Activated CD4-positive, alpha-beta memory T cell treated with anti-CD3 and anti-CD28 coated beads, Interleukin-2, amount 10 ng/mL, durations not matched to agents 7 days and 5 days (primary cell): Measurements from ENCODE around the gene DTNBP1. TPM values are rescaled to one million over a fixed set of nuclear protein-coding genes. Genes with fewer than 3 reads are reported as not detected.

Experiments used
- CTCF ChIA-PET: fragments of 350-600 bp; sonication (Branson Sonifier 250); formaldehyde crosslinking; loops from one replicate; lab custom pipeline; 2021; ENCODE audit warnings: antibody characterized with exemption, inconsistent platforms; lab: Charles Lee
- POLR2A ChIA-PET: fragments of 350-600 bp; sonication (Branson Sonifier 250); formaldehyde crosslinking; loops from one replicate; lab custom pipeline; 2021; ENCODE audit warnings: antibody characterized with exemption; lab: Charles Lee
- DNase-seq: peaks from one replicate; pipeline ENCODE4 v3.0.0-alpha.2; 2020
- H3K27ac Mint-ChIP-seq: one replicate; pipeline ENCODE4 v1.8.0; 2021; ENCODE audit warnings: mild to moderate bottlenecking, mixed read lengths
- H3K27me3 Mint-ChIP-seq: one replicate; pipeline ENCODE4 v1.8.0; 2021; ENCODE audit warnings: mixed read lengths
- H3K36me3 Mint-ChIP-seq: one replicate; pipeline ENCODE4 v1.8.0; 2021; ENCODE audit warnings: low read depth, mixed read lengths
- H3K4me1 Mint-ChIP-seq: one replicate; pipeline ENCODE4 v1.8.0; 2021; ENCODE audit warnings: mixed read lengths
- H3K4me3 Mint-ChIP-seq: one replicate; pipeline ENCODE4 v1.8.0; 2021; ENCODE audit warnings: mild to moderate bottlenecking, mixed read lengths
- H3K9me3 Mint-ChIP-seq: one replicate; pipeline ENCODE4 v1.8.0; 2021; ENCODE audit warnings: mixed read lengths
- total RNA-seq, 2 experiments: library from RNA; stranded (reverse); gene quantifications; one replicate each; pipeline ENCODE4 v1.2.3, GENCODE V29; 2021

Gene DTNBP1
- total RNA-seq, 2 experiments from 2014 or later, result 26.5 to 27.9 TPM

DNA sequence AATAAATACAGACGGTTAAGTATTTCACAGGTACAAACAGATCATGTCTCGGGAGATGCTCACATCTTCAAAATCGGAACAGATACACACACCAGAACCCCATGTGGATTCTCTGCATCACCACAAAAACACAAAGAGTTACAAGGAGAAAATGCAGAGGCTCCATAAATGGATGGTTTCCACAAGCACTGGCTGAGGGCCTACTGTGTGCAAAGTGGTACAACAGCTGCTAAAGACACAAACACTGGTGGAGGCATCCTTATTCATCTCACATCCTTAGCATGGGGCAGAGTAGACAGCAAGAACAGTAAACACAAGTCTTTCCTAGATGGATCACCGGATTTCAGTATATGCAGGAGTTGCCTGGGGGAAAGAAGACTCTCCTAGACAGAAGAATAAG, 88.8 kb downstream of the DTNBP1 start:
- POLR2A ChIA-PET, result no interaction called here
- DNase-seq, result no peak
- Mint-ChIP-seq H3K4me3 (no peak overlapping the region), H3K9me3 (no peaks in the 10 kb centered on the region), H3K36me3 (peaks cover 9% of the 10 kb centered on the region), H3K27me3 (no peaks in the 10 kb centered on the region), H3K27ac (no peak overlapping the region), H3K4me1 (peaks cover 3% of the 10 kb centered on the region)
- CTCF ChIA-PET, result no interaction called here

DNA sequence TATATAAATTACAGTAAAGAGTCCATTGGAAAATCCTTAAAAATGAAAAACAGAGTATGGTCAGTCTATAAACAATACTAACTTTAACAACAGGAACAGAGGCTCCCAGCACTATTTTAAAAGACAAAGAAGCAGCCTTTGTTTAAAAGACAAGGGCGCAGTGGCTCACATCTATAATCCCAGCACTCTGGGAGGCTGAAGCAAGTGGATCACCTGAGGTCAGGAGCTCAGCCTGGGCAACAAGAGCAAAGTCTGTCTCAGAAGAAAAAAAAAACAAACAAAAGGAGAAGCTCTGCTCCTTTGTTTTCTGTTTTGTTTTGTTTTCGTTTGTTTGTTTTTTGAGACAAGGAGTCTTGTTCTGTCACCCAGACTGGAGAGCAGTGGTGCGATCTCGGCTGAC, 89.4 kb downstream of the DTNBP1 start:
- ChIA-PET POLR2A (no interaction called here), CTCF (no interaction called here)
- peaks cover 3% of the 10 kb centered on the region for H3K4me1 Mint-ChIP-seq
- H3K4me3 Mint-ChIP-seq, result no peak overlapping the region
- peaks cover 9% of the 10 kb centered on the region for H3K36me3 Mint-ChIP-seq
- H3K9me3 Mint-ChIP-seq, result no peaks in the 10 kb centered on the region
- no peaks in the 10 kb centered on the region for H3K27me3 Mint-ChIP-seq
- DNase-seq, result no peak
- H3K27ac Mint-ChIP-seq, result no peak overlapping the region

DNA sequence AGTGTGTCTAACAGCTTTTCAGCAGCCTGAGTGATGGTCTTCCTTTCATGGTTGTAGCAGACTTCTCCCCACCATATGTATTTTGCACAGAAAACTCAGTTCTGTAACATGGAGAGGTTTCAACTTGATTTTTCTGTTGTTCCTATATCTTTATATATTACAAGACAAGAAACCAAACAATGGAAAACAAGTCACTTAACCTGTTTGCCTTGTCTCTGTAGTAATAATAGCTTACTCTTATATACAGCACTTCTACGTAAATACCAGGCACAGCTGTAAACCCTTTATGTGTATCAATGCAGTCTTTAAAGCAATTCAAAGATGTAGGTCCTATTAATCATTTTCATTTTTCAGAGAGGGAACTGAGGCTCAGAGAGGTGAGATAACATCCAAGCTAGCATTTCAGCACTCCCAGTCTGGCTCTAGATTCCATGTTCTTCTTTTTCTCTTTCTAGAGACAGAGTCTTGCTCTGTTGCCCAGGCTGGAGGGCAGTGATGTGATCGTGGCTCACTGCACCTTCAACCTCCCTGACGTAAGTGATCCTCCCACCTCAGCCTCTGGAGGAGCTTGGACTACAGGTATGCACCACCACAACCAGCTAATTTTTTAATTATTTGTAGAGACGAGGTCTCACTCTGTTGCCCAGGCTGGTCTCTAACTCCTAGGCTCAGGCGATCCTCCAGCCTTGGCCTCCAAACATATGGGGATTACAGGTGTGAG, 90.4 kb downstream of the DTNBP1 start:
- H3K9me3 Mint-ChIP-seq, result no peaks in the 10 kb centered on the region
- peaks cover 6% of the 10 kb centered on the region for H3K36me3 Mint-ChIP-seq
- POLR2A ChIA-PET, result no interaction called here
- DNase-seq, result no peak
- no peak overlapping the region for H3K4me3 Mint-ChIP-seq
- CTCF ChIA-PET, result interaction anchor here (1.2 kb wide), 1 partner anchor 24 kb away, joined by 3 read pairs; no protein-coding TSS in a partner anchor
- peaks cover 3% of the 10 kb centered on the region for H3K4me1 Mint-ChIP-seq
- no peaks in the 10 kb centered on the region for H3K27me3 Mint-ChIP-seq
- no peak overlapping the region for H3K27ac Mint-ChIP-seq

DNA sequence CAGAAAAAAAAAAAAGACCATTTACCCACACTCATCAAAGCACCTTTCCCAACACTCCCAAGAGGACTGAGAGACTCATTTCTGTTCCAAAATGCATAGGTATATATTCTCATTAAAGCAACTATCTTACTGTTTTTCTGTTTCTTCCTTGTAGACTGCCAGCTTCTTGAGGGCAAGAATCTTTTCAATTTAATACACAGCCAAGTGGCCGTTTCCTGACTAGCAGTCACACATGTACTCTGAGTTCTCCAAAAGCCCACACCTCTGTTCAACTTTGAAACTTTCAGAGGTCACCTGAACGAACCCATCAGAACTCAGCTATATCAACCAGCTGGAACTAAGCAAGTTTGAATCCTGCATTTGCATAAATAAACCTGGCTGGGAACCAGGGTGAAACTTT, 92.7 kb downstream of the DTNBP1 start:
- Mint-ChIP-seq H3K36me3 (peaks cover 6% of the 10 kb centered on the region), H3K9me3 (no peaks in the 10 kb centered on the region), H3K4me1 (no peaks in the 10 kb centered on the region), H3K27ac (no peak overlapping the region), H3K4me3 (no peak overlapping the region), H3K27me3 (no peaks in the 10 kb centered on the region)
- no peak for DNase-seq
- CTCF ChIA-PET, result no interaction called here
- POLR2A ChIA-PET, result no interaction called here

DNA sequence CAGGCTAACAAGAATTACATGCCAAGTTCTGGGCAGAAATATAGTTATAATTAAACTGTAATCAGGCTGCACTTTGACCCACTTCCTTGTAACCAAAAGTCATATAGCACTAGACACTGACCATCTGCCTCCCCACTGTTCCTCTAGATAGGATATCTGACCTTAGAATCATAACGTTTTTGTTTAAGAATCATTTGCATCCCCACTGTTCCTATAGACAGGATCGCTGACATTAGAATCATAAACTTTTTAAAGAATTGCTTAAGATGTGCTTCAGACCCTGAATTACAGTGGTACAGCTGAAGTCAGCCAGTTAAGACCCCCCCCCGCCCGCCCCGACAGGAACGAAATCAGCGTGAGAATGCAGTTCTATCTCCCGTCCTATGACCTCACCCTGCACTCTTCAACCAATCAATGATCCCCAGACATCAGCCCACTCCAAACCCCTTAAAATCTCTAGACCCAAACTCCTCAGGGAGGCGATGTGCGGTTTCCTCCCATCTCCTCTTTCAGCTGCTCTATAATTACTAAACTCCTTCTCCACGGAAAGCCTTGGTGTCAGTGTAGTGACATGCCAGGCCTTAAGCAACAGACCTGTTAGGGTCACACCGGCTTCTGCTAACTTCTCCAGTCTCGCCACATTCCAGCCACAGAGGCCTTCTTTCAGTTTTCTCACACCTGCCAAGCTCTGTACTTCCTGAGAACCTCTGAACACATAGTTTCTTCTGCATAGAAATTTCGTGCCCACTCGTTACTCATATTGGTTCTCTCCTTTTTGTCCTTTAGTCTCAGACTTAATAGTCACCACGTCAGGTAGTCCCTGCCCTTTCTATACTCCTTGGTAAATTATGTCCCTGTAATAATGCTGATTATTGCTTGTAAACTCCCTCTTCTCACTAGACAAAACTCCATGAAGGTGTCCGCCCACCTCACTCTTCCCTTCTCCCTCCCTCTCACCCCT, 93.5 kb downstream of the DTNBP1 start:
- no peaks in the 10 kb centered on the region for H3K4me1 Mint-ChIP-seq
- H3K4me3 Mint-ChIP-seq, result no peak overlapping the region
- peaks cover 6% of the 10 kb centered on the region for H3K36me3 Mint-ChIP-seq
- CTCF ChIA-PET, result no interaction called here
- no peaks in the 10 kb centered on the region for H3K9me3 Mint-ChIP-seq
- no peaks in the 10 kb centered on the region for H3K27me3 Mint-ChIP-seq
- no peak for DNase-seq
- POLR2A ChIA-PET, result no interaction called here
- no peak overlapping the region for H3K27ac Mint-ChIP-seq

DNA sequence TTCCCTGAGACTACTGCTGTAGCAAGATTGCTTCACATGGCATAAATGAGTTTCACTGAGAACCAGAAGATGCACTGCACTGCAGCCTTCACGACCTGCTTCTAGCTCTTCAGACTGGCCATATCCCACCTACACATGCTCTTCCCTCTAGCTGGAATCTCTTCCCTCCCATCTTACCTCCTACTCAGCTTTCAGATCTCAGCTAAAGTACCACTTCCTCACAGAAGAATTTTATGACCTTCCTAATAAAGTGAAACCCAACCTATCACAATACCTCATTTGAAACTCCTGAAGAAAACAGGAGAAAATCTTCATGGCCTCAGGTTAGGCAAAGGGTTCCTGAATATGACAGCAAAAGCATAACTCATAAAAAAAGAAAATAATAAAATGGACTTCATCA, 99.9 kb downstream of the DTNBP1 start:
- Mint-ChIP-seq H3K4me1 (no peaks in the 10 kb centered on the region), H3K27me3 (no peaks in the 10 kb centered on the region), H3K36me3 (no peaks in the 10 kb centered on the region), H3K27ac (no peak overlapping the region), H3K9me3 (no peaks in the 10 kb centered on the region), H3K4me3 (no peak overlapping the region)
- no peak for DNase-seq
- CTCF ChIA-PET, result no interaction called here
- POLR2A ChIA-PET, result no interaction called here

DNA sequence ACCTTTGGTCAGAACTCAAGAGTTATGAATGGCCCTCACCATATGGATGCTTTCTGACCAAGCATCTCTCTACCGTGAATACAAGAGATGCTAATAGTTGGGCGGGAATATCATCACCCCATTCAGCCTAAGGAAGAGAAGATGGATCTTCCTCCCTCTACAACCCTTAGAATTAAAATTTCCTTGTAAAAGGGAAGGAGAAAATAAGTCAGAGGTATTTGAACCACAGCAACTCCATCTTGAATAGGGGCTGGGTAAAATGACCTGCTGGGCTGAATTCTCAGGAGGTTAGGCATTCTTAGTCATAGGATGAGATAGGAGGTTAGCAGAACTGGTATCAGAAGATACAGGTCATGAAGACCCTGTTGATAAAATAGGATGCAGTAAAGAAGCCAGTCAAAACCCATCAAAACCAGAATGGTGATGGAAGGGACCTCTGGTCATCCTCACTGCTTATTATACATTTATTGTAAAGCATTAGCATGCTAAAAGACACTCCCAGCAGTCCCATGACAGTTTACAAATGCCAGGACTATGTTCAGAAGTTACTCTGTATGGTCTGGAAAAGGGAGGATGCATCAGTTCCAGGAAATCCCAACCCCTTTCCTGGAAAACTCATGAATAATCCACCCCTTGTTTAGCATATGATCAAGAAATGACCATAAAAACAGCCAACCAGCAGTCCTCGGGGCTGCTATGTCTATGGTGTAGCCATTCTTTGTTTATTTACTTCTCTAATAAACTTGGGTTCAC, 101.2 kb downstream of the DTNBP1 start:
- CTCF ChIA-PET, result no interaction called here

DNA sequence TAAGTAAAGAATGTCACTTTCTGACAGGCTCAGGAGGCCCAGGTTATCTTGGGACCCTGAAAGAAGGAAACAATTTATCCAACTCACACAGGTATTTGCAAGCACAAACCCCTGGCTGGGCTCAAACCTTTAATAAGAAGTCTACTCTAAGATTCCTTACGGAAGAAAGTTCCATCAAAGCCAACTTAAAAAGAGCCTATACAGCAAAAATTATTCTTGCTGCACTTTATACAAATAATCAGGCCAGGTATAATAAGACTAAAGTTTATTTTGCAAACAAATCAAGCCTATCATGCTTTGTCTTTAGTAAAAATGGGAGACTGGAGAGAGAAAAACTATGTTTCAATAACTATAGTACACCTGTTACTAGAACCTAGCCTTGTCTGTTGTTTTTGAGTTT, 102.1 kb downstream of the DTNBP1 start:
- CTCF ChIA-PET, result no interaction called here
- H3K36me3 Mint-ChIP-seq, result no peaks in the 10 kb centered on the region
- H3K4me3 Mint-ChIP-seq, result no peak overlapping the region
- H3K9me3 Mint-ChIP-seq, result no peaks in the 10 kb centered on the region
- no peak for DNase-seq
- no peaks in the 10 kb centered on the region for H3K4me1 Mint-ChIP-seq
- H3K27me3 Mint-ChIP-seq, result no peaks in the 10 kb centered on the region
- POLR2A ChIA-PET, result no interaction called here
- H3K27ac Mint-ChIP-seq, result no peak overlapping the region

More for the DNA sequence above, 101.2 kb downstream of the DTNBP1 start:
- H3K4me3 Mint-ChIP-seq, result no peak overlapping the region
- H3K27me3 Mint-ChIP-seq, result no peaks in the 10 kb centered on the region
- H3K4me1 Mint-ChIP-seq, result no peaks in the 10 kb centered on the region
- no peak overlapping the region for H3K27ac Mint-ChIP-seq
- POLR2A ChIA-PET, result no interaction called here
- H3K9me3 Mint-ChIP-seq, result no peaks in the 10 kb centered on the region
- H3K36me3 Mint-ChIP-seq, result no peaks in the 10 kb centered on the region
- DNase-seq, result no peak

DNA sequence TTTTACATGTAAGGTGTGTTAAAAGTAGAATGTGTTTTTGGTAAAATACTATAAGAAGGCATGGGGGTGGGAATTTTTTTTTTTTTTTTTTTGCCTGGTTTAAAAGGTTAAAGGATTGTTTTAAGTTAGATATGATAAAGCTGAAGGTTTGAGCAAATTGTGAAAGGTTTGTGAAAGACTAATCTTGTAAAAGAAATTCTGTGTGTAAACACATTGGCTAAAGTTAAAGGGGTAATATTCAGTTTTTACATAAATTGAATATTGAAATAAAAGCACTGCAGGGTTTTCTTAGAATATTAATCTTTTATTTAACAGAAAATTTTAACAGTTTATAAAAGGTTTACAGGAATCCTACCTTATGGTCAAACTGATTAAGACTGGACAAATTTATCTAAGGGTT, 105.7 kb downstream of the DTNBP1 start:
- H3K4me1 Mint-ChIP-seq, result no peaks in the 10 kb centered on the region
- no peaks in the 10 kb centered on the region for H3K36me3 Mint-ChIP-seq
- ChIA-PET CTCF (interaction anchor here (0.6 kb wide), 1 partner anchor 362 kb away, joined by 3 read pairs; no protein-coding TSS in a partner anchor), POLR2A (no interaction called here)
- H3K27me3 Mint-ChIP-seq, result no peaks in the 10 kb centered on the region
- H3K4me3 Mint-ChIP-seq, result no peak overlapping the region
- H3K9me3 Mint-ChIP-seq, result no peaks in the 10 kb centered on the region
- no peak for DNase-seq
- no peak overlapping the region for H3K27ac Mint-ChIP-seq

DNA sequence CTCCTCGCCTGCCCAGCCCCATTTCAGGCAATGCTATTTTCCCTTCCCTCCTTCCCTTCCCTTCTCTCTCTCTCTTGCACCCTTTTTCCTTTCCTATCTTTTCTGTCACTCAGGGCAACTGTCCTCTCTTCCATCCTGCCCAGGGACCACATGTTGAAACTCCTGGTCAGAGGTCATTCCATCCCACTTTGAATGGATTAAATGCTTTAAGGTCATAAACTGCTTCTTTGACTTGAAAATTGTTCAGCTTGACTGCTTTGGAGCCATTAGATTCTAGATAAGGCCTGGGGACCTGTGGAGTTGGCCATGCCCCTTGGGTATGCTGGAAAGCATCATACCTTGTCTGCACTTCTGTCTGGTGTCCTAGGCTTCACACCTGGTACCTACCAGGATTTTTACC, 106.1 kb downstream of the DTNBP1 start:
- no peaks in the 10 kb centered on the region for H3K4me1 Mint-ChIP-seq
- no peaks in the 10 kb centered on the region for H3K36me3 Mint-ChIP-seq
- H3K27ac Mint-ChIP-seq, result no peak overlapping the region
- ChIA-PET POLR2A (no interaction called here), CTCF (no interaction called here)
- no peak overlapping the region for H3K4me3 Mint-ChIP-seq
- no peaks in the 10 kb centered on the region for H3K9me3 Mint-ChIP-seq
- no peak for DNase-seq
- H3K27me3 Mint-ChIP-seq, result no peaks in the 10 kb centered on the region

DNA sequence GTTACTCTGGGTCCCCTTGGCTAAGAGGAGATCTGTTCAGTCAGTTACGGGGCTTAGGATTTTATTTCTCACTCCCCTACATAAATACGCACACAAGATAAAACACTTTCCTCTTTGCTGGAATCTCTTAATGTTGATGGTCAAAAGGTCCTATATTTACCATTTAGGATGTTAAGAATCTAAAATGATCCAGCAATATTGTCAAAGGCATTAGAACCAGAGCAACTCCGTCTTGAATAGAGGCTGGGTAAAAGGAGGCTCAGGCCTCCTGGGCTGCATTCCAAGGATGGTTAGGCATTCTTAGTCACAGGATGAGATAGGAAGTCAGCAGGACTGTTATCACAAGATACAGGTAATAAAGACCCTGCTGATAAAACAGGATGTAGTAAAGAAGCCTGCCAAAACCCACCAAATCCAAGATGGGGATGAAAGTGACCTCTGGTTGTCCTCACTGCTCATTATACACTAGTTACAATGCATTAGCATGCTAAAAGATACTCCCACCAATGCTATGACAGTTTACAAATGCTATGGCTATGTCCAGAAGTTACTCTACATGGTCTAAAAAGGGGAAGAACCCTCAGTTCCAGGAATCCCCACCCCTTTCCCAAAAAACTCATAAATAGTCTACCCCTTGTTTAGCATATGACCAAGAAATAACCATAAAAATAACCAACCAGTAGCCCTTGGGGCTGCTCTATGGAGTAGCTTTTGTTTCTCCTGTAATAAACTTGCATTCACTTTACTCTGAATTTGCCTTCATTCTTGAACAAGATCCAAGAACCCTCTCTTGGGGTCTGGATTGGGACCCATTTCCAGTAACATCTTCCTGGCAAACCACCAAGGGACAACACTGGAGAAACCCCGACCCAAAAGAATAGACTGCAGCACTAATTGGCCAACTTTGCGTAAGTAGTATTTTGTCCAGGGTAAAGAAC, 107.5 kb downstream of the DTNBP1 start:
- ChIA-PET CTCF (no interaction called here), POLR2A (no interaction called here)
- H3K4me3 Mint-ChIP-seq, result no peak overlapping the region
- no peak overlapping the region for H3K27ac Mint-ChIP-seq
- no peaks in the 10 kb centered on the region for H3K36me3 Mint-ChIP-seq
- H3K4me1 Mint-ChIP-seq, result no peaks in the 10 kb centered on the region
- no peak for DNase-seq
- H3K27me3 Mint-ChIP-seq, result no peaks in the 10 kb centered on the region
- no peaks in the 10 kb centered on the region for H3K9me3 Mint-ChIP-seq

DNA sequence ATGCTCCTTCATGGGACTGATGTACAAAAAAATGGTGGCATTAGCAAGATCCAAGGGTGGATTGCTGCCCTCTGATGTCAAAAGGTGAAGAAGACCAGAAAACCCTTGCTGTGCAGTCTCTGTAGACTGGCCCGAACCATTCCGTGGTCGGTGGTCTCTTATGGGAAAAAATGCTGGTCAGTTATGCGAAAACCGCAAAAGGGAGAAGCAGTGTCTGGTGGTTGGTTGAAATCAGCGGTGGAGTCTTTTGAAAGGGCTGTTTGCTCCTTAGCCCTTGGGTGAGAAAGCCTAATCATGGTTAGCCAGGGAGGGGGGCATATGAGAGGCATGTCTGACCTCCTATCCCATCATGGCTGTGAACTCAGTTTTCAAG, 108.1 kb downstream of the DTNBP1 start:
- no peak for DNase-seq
- ChIA-PET POLR2A (no interaction called here), CTCF (no interaction called here)
- Mint-ChIP-seq H3K4me3 (no peak overlapping the region), H3K27me3 (no peaks in the 10 kb centered on the region), H3K4me1 (no peaks in the 10 kb centered on the region), H3K27ac (no peak overlapping the region), H3K9me3 (no peaks in the 10 kb centered on the region), H3K36me3 (no peaks in the 10 kb centered on the region)
